ENCODE results near the gene EPB41L4B. TPM values are rescaled to one million over a fixed set of nuclear protein-coding genes. Genes with fewer than 3 reads are reported as not detected.
"Not testable (repeated sequence)": the region's sequence is repeated elsewhere in the genome, so short reads cannot be mapped to it uniquely, and the experiment has no call there.

EPB41L4B gene
- total and polyA plus RNA-seq, 2 donors, result 0.71 to 4.2 TPM

- no peaks in the 10 kb centered on the region for H3K36me3 ChIP-seq (ENCODE audit: control insufficient read depth in 2 of 2, insufficient read depth in 2 of 2, low read length in 1 of 2)
Measured at GRCh38 chr9:109133533-109133932, 187.3 kb downstream of the EPB41L4B start.

DNA sequence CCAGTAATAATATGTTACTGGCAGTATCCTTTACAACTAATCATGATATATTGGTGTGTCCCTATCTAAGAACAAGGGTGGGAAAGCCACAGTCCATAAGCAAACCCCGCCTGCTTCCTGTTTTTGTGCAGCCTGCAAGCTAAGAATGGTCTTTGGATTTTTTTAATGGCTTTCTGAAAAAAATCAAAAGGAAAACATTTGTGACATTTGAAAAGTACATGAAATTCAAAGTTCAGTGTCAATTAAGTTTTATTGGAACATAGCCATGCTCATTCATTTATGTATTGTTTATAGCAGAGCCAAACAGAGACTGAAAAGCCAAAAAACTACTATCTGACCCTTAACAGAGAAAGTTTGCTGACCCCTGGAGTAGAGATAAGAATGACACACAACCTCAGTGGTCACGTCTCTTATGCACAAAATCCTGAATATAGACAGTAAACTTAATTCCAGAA, 188.3 kb downstream of the EPB41L4B start:
- Histone ChIP-seq H3K9me3 (ENCODE audit: control insufficient read depth in 2 of 2, insufficient read depth in 1 of 2, low read length in 1 of 2) (no peaks in the 10 kb centered on the region), H3K4me1 (ENCODE audit: control insufficient read depth in 2 of 2, insufficient read depth in 2 of 2, low read length in 2 of 2) (no peaks in the 10 kb centered on the region), H3K36me3 (ENCODE audit: control insufficient read depth in 2 of 2, insufficient read depth in 2 of 2, low read length in 1 of 2) (no peaks in the 10 kb centered on the region), H3K4me3 (ENCODE audit: low read length in 2 of 2) (no peak overlapping the region), H3K27me3 (ENCODE audit: control insufficient read depth in 2 of 2, insufficient read depth in 1 of 2, low read length in 1 of 2) (no peaks in the 10 kb centered on the region), H3K27ac (ENCODE audit: low read depth in 1 of 2, low read length in 1 of 2) (no peak overlapping the region)
- no peak for DNase-seq (ENCODE audit: low read depth in 6 of 9, low spot score in 9 of 9)
- 67% methylated on average over 2 of the region's 2 CpGs for WGBS

More at GRCh38 chr9:109133533-109133932, 187.3 kb downstream of the EPB41L4B start:
- Histone ChIP-seq H3K27me3 (ENCODE audit: control insufficient read depth in 2 of 2, insufficient read depth in 1 of 2, low read length in 1 of 2) (no peaks in the 10 kb centered on the region), H3K4me1 (ENCODE audit: control insufficient read depth in 2 of 2, insufficient read depth in 2 of 2, low read length in 2 of 2) (no peaks in the 10 kb centered on the region), H3K4me3 (ENCODE audit: low read length in 2 of 2) (no peak overlapping the region), H3K9me3 (ENCODE audit: control insufficient read depth in 2 of 2, insufficient read depth in 1 of 2, low read length in 1 of 2) (no peaks in the 10 kb centered on the region), H3K27ac (ENCODE audit: low read depth in 1 of 2, low read length in 1 of 2) (no peak overlapping the region)
- 96% methylated on average over 2 of the region's 2 CpGs for WGBS
- DNase-seq (ENCODE audit: low read depth in 6 of 9, low spot score in 9 of 9), result no peak

DNA sequence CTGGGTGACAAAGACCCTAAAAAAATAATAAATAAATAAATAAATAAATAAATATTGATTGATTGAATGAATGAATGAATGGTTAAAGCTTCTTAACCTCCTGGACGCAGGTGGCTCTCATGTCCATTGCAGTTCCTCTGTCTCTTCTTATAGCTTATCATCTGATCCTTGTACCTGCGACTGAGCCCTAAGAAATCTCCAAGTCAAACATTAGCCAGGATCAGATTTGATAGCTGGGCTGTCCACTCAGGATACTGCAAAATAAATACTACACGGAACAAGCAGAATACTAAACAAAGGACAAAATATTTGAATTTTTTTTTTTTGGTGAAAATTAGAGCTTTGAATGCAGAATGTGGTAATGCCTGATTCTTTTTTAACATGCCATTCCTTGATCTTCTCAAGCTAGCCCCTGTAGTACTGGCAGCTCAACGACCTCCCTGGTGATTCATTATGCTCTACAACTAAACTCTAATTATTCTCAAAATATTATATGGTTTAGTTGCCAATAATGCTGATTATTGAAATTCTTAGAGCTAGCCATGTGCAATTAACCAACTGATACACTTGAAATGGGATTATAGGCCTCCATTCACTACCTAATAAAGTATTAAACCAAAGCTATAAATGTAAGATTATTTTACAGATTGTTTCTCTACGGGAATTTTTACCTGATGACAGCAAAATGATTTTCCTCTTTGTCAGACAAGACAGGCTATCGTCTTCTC, 191.2 kb downstream of the EPB41L4B start:
- H3K9me3 ChIP-seq (ENCODE audit: control insufficient read depth in 2 of 2, insufficient read depth in 1 of 2, low read length in 1 of 2), result no peaks in the 10 kb centered on the region
- no peak overlapping the region for H3K4me3 ChIP-seq (ENCODE audit: low read length in 2 of 2)
- no peaks in the 10 kb centered on the region for H3K27me3 ChIP-seq (ENCODE audit: control insufficient read depth in 2 of 2, insufficient read depth in 1 of 2, low read length in 1 of 2)
- no peaks in the 10 kb centered on the region for H3K4me1 ChIP-seq (ENCODE audit: control insufficient read depth in 2 of 2, insufficient read depth in 2 of 2, low read length in 2 of 2)
- WGBS, result 96% methylated on average over 6 of the region's 6 CpGs
- DNase-seq (ENCODE audit: low read depth in 6 of 9, low spot score in 9 of 9), result no peak
- H3K27ac ChIP-seq (ENCODE audit: low read depth in 1 of 2, low read length in 1 of 2), result no peak overlapping the region
- H3K36me3 ChIP-seq (ENCODE audit: control insufficient read depth in 2 of 2, insufficient read depth in 2 of 2, low read length in 1 of 2), result no peaks in the 10 kb centered on the region

DNA sequence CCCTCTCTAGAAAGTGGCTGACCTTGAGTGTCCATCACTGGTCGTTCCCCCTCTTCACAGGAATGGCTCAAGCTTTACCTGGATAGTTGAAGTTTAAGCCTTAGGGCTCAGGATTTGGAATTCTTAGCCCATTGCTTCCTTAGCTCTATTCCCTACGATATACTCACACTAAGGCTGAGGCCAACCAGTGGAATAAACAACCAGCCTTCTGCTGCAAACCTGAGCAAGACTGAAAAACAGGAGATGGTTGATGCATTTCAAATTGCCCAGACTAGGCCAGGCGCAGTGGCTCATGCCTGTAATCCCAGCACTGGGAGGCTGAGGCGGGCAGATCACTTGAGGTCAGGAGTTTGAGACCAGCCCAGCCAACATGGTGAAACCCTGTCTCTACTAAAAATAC, 194.2 kb downstream of the EPB41L4B start:
- not testable (repeated sequence) for H3K4me1 ChIP-seq (ENCODE audit: control insufficient read depth in 2 of 2, insufficient read depth in 2 of 2, low read length in 2 of 2); H3K27ac ChIP-seq (ENCODE audit: low read depth in 1 of 2, low read length in 1 of 2); H3K36me3 ChIP-seq (ENCODE audit: control insufficient read depth in 2 of 2, insufficient read depth in 2 of 2, low read length in 1 of 2); H3K4me3 ChIP-seq (ENCODE audit: low read length in 2 of 2); H3K9me3 ChIP-seq (ENCODE audit: control insufficient read depth in 2 of 2, insufficient read depth in 1 of 2, low read length in 1 of 2); H3K27me3 ChIP-seq (ENCODE audit: control insufficient read depth in 2 of 2, insufficient read depth in 1 of 2, low read length in 1 of 2); DNase-seq (ENCODE audit: low read depth in 6 of 9, low spot score in 9 of 9)
- 93% methylated on average over 4 of the region's 4 CpGs for WGBS

- DNase-seq (ENCODE audit: low read depth in 6 of 9, low spot score in 9 of 9), result no peak
- H3K9me3 ChIP-seq (ENCODE audit: control insufficient read depth in 2 of 2, insufficient read depth in 1 of 2, low read length in 1 of 2), result no peaks in the 10 kb centered on the region
- H3K4me1 ChIP-seq (ENCODE audit: control insufficient read depth in 2 of 2, insufficient read depth in 2 of 2, low read length in 2 of 2), result peaks cover 2 to 14% of the 10 kb centered on the region in 2 donors
- no peaks in the 10 kb centered on the region for H3K36me3 ChIP-seq (ENCODE audit: control insufficient read depth in 2 of 2, insufficient read depth in 2 of 2, low read length in 1 of 2)
- H3K27me3 ChIP-seq (ENCODE audit: control insufficient read depth in 2 of 2, insufficient read depth in 1 of 2, low read length in 1 of 2), result no peaks in the 10 kb centered on the region
- H3K4me3 ChIP-seq (ENCODE audit: low read length in 2 of 2), result no peak overlapping the region
- 96% methylated on average over 2 of the region's 2 CpGs for WGBS
- no peak overlapping the region for H3K27ac ChIP-seq (ENCODE audit: low read depth in 1 of 2, low read length in 1 of 2)
Measured at GRCh38 chr9:109124121-109124520, 196.7 kb downstream of the EPB41L4B start.

DNA sequence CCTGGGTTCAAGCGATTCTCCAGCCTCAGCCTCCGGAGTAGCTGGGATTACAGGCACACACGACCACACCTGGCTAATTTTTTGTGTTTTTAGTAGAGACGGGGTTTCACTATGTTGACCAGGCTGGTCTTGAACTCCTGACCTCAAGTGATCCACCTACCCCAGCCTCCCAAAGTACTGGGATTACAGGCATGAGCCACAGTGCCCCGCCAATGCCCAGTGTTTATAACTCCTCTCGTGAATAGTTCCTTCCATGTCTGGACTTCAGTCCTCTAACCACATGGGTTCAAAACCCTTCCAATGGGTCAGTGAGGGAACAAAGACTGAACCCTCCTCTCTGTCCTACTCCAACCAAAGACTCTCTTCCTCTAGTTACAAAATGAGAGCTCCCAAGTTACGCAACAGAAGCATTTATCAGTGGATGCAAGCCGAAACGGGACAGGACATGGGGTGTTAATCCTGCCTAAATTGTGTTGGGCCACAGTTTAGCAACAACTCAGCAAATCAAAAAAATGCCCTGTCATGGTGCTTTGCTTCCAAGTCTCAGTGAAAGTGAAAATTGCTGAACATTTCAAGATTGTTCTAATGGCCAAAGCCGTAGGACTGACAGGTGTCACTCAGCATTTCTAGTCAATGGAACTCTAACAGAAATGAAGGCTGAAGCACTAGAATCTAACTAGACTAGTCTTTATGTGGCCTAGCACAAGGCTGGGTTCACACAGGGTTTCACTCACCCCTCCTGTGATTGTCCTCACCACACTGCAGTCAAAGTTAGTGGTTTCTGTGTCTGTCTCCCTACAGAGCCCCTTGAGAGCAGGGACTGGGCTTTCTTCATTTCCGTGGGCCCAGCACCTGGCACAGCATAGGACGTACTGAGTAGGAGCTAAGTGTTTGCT, 197.9 kb downstream of the EPB41L4B start:
- DNase-seq (ENCODE audit: low read depth in 6 of 9, low spot score in 9 of 9), result peak in 1 of 9 donors; percentile 34
- peaks cover 8 to 24% of the 10 kb centered on the region in 2 donors for H3K4me1 ChIP-seq (ENCODE audit: control insufficient read depth in 2 of 2, insufficient read depth in 2 of 2, low read length in 2 of 2)

More for the DNA sequence above, 197.9 kb downstream of the EPB41L4B start:
- Histone ChIP-seq H3K27me3 (ENCODE audit: control insufficient read depth in 2 of 2, insufficient read depth in 1 of 2, low read length in 1 of 2) (no peaks in the 10 kb centered on the region), H3K4me3 (ENCODE audit: low read length in 2 of 2) (no peak overlapping the region), H3K9me3 (ENCODE audit: control insufficient read depth in 2 of 2, insufficient read depth in 1 of 2, low read length in 1 of 2) (no peaks in the 10 kb centered on the region), H3K27ac (ENCODE audit: low read depth in 1 of 2, low read length in 1 of 2) (no peak overlapping the region), H3K36me3 (ENCODE audit: control insufficient read depth in 2 of 2, insufficient read depth in 2 of 2, low read length in 1 of 2) (no peaks in the 10 kb centered on the region)
- WGBS, result 87% methylated on average over 12 of the region's 12 CpGs

Other genes with a start within 250 kb of the EPB41L4B start
- 21.1 TPM for gene TMEM245, start 201.1 kb downstream of the EPB41L4B start, total RNA-seq
- 9.3 TPM for gene TMEM245, start 201.1 kb downstream of the EPB41L4B start, polyA plus RNA-seq
- gene FRRS1L, start 153.8 kb downstream of the EPB41L4B start, total RNA-seq, result 0.09 TPM
- gene FRRS1L, start 153.8 kb downstream of the EPB41L4B start, polyA plus RNA-seq, result 0.07 TPM
- gene PTPN3, start 177.2 kb upstream of the EPB41L4B start, total RNA-seq, result 2.8 TPM
- 9.5 TPM for gene PTPN3, start 177.2 kb upstream of the EPB41L4B start, polyA plus RNA-seq

Measured in thymus (tissue), 11 donors.